Tibial artery (tissue), 4 donors: ENCODE measurements around the gene STYXL1.
A peak's percentile ranks its signal among the peaks of the same experiment; 100 is the strongest.

Experiments
- DNase-seq, 2 donors: peaks; one replicate each; pipeline ENCODE4 v3.0.0-alpha.2; 2019
- H3K27ac ChIP-seq, 2 donors: fragments of 200-600 bp; sonication (generic) in 1 of 2; 1 replicate in 1 of 2; 2 replicates in 1 of 2; pipeline ENCODE4 v1.5.1; 2018 to 2019; ENCODE audit warnings: mild to moderate bottlenecking in 1 of 2
- H3K27me3 ChIP-seq, 2 donors: fragments of 200-600 bp; sonication (generic) in 1 of 2; one replicate each; pipeline versions ENCODE4 v1.5.1 to v1.6.0; 2016 to 2019
- H3K36me3 ChIP-seq, 3 donors: fragments of 200-600 bp; sonication (generic) in 2 of 3; one replicate each; pipeline ENCODE4 v1.5.1; 2016 to 2019; ENCODE audit warnings: mild to moderate bottlenecking in 2 of 3
- H3K4me1 ChIP-seq, 4 donors: fragments of 200-600 bp; sonication (generic) in 2 of 4; 1 replicate in 3 of 4; 2 replicates in 1 of 4; pipeline ENCODE4 v1.5.1; 2016 to 2019
- H3K4me3 ChIP-seq, 2 donors: fragments of 200-600 bp; sonication (generic) in 1 of 2; 1 replicate in 1 of 2; 2 replicates in 1 of 2; pipeline ENCODE4 v1.5.1; 2018 to 2019; ENCODE audit warnings: mild to moderate bottlenecking in 2 of 2
- H3K9me3 ChIP-seq, 3 donors: fragments of 200-600 bp; sonication (generic) in 1 of 3; one replicate each; pipeline ENCODE4 v1.5.1; 2016 to 2019
- intact Hi-C: fragments of 100-400 bp; cut with DNase I; formaldehyde crosslinking; loops from one replicate; pipeline ENCODE4 v1.15.0; 2023; ENCODE audit warnings: low total_unique reads
- TF ChIP-seq, protein P1 (sequence below), 2 experiments: fragments of 200-600 bp in 1 of 2; fragments of 450-650 bp in 1 of 2; IDR thresholded peaks; one replicate each; pipeline ENCODE4 v1.5.1; 2017 to 2019; ENCODE audit warnings: antibody characterized with exemption in 2 of 2, mild to moderate bottlenecking in 1 of 2, moderate library complexity in 1 of 2

The STYXL1 gene

DNA sequence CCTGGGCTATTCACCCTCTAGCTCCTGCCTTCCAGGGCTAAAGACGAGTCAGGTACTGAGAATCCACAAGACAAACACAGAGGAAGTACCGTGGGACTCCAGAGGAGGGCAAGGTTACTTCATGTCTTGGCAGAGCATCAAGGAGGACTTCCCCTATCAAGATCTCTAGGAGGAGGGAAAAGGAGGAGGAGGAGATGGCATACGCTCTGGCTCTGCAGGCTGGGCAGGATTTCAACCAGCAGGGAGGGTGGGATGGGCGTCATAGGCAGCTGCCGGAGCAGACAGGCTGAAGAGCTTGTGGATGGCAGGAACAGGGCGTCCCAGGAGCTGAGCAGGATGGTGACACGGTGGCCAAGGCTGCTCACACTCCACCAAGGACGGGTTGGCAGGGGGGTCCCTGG lies 21.4 kb upstream of the STYXL1 start:
- TF ChIP-seq, protein P1, sequence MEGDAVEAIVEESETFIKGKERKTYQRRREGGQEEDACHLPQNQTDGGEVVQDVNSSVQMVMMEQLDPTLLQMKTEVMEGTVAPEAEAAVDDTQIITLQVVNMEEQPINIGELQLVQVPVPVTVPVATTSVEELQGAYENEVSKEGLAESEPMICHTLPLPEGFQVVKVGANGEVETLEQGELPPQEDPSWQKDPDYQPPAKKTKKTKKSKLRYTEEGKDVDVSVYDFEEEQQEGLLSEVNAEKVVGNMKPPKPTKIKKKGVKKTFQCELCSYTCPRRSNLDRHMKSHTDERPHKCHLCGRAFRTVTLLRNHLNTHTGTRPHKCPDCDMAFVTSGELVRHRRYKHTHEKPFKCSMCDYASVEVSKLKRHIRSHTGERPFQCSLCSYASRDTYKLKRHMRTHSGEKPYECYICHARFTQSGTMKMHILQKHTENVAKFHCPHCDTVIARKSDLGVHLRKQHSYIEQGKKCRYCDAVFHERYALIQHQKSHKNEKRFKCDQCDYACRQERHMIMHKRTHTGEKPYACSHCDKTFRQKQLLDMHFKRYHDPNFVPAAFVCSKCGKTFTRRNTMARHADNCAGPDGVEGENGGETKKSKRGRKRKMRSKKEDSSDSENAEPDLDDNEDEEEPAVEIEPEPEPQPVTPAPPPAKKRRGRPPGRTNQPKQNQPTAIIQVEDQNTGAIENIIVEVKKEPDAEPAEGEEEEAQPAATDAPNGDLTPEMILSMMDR (IDR thresholded peaks at IDR 0.05): no peak
- H3K36me3 ChIP-seq: peaks cover 29 to 38% (median 36%) of the 10 kb centered on the region in 3 donors
- intact Hi-C loops: no loop called here
- no peak overlapping the region for H3K4me3 ChIP-seq
- peaks cover 0 to 6% (median 5%) of the 10 kb centered on the region in 4 donors for H3K4me1 ChIP-seq
- no peak overlapping the region for H3K27ac ChIP-seq
- H3K27me3 ChIP-seq: no peaks in the 10 kb centered on the region
- H3K9me3 ChIP-seq: peaks cover 0 to under 1% (median 0%) of the 10 kb centered on the region in 3 donors
- peak; percentile 45 to 73 for DNase-seq

DNA sequence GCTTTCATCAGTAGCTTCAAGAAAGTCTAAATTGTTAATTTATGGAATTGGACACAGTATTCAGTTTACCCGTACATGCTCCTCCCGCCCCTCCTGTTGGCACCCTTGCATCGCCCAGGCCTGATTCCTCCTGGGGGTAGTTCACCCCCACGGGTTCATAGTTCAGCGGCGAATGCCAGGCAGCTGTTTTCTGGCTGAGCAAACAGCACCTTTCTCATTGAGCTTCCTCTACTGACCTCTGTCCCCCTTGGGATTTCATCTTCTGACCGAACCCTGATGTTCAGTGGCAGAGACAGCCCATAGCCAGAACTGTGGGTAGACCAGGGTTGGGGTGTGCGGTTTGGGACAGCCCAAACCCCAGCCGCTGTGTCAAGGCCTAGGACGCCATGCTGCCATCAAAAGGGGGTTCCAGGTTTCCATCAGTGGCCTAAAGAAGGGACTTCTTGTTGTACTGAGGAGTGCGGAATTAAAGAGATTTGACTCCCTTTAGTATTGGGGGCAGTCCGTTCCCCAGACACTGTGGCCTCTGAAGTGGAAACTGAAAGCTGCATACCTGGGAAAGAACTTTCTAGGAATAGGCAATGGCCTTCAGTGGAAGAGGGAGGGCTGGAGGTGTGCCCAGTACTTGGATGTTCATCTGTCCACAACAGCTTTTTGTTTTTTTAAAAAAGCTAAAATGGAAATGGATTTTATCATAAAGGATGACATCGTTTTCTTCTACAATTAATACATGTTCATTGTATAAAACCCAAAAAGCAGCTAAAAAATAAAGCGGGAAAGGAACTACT lies 19.1 kb upstream of the STYXL1 start:
- DNase-seq: no peak
- TF ChIP-seq, protein P1 (IDR thresholded peaks at IDR 0.05): no peak
- Histone ChIP-seq H3K4me1 (peaks cover 0 to 6% (median 5%) of the 10 kb centered on the region in 4 donors), H3K9me3 (no peaks in the 10 kb centered on the region), H3K27ac (no peak overlapping the region), H3K36me3 (peaks cover 52 to 61% (median 59%) of the 10 kb centered on the region in 3 donors), H3K27me3 (no peaks in the 10 kb centered on the region), H3K4me3 (no peak overlapping the region)
- intact Hi-C loops: no loop called here

DNA sequence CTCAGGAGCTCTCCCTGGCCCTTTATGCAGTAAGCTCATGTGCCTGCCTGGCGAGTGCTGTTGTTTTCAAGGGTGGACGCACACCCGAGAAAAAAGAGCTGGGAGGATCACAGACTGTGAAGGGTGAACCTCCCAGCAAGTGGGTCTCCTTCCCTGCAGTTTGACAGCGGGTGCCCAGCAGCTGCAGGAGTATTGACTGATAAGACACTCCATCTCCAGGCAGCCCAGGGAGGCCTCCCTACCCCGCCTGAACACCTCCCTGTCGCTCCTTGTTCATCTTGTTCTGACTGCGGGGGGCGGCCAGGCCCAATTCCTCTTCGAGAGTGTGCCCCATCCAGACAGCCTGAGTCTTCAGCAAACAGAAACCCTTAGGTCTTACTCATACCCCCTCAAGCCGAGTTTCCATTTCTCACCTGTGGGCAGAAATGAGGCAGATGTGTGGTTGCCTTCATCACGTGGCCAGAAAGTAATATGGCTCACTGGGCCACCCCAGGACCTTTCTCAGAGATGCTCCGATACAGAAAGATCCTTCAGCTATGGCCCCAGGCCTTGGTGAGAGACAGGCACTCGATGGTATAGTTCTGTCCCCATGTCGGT lies 17.3 kb upstream of the STYXL1 start:
- Histone ChIP-seq H3K36me3 (peaks cover 70 to 79% (median 77%) of the 10 kb centered on the region in 3 donors), H3K27me3 (no peaks in the 10 kb centered on the region), H3K9me3 (no peaks in the 10 kb centered on the region), H3K4me1 (peaks cover 0 to 6% (median 5%) of the 10 kb centered on the region in 4 donors), H3K27ac (no peak overlapping the region), H3K4me3 (no peak overlapping the region)
- TF ChIP-seq, protein P1 (IDR thresholded peaks at IDR 0.05): no peak
- no peak for DNase-seq
- intact Hi-C loops: no loop called here

DNA sequence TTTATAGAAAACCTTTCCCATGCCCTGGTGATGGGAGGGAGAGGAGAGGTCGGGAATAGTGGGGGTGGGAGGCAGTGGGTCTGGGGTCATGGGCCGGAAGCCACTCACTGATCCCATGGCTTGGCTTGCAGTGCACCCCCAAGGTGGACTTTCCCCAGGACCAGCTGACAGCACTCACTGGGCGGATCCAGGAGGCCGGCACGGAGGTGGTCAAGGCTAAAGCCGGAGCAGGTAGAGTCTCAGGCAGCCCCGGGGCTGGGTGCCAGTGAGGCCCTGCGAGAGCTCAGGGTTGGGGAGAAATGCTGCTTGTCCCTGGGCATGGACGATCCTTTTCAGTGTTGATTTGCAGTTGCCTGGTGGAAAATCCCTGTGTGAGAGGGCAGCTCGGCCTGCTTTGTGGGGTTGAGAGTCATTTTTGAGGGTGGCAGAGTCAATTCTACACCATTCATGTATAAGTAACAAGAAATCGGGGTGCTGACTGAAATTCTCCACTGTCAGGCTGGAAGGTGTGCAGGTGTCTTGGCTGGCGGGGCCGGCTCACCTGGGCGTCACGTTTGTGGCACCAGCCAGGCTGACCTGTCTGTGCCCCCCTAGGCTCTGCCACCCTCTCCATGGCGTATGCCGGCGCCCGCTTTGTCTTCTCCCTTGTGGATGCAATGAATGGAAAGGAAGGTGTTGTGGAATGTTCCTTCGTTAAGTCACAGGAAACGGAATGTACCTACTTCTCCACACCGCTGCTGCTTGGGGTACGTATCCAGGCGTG lies 16.6 kb upstream of the STYXL1 start:
- TF ChIP-seq, protein P1 (IDR thresholded peaks at IDR 0.05): no peak
- no peaks in the 10 kb centered on the region for H3K27me3 ChIP-seq
- peaks cover 0 to 3% (median 2%) of the 10 kb centered on the region in 4 donors for H3K4me1 ChIP-seq
- no peak overlapping the region for H3K4me3 ChIP-seq
- peaks cover 77 to 86% (median 84%) of the 10 kb centered on the region in 3 donors for H3K36me3 ChIP-seq
- no peak for DNase-seq
- intact Hi-C loops: no loop called here
- H3K9me3 ChIP-seq: no peaks in the 10 kb centered on the region
- no peak overlapping the region for H3K27ac ChIP-seq

DNA sequence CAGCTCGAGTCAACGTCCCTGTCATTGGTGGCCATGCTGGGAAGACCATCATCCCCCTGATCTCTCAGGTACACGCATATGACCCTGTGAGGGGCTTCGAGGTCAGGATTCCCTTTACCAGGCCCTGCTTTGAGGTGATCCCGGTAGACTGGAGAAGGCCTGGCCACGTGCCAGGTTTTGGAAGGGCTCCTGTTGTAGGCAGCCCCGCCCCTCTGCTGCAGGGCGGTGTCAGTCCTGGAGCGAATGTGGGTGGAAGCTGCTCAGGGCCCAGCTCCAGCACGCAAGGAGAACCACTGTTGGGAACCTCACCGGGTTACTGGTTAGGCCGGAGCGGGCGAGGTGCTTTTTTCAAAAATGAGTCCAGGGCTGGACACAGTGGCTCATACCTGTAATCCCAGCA lies 15.7 kb upstream of the STYXL1 start:
- H3K4me3 ChIP-seq: no peak overlapping the region
- no peaks in the 10 kb centered on the region for H3K27me3 ChIP-seq
- no peaks in the 10 kb centered on the region for H3K4me1 ChIP-seq
- no peaks in the 10 kb centered on the region for H3K9me3 ChIP-seq
- TF ChIP-seq, protein P1 (IDR thresholded peaks at IDR 0.05): no peak
- H3K27ac ChIP-seq: no peak overlapping the region
- intact Hi-C loops: no loop called here
- DNase-seq: no peak
- peaks cover 85 to 95% (median 93%) of the 10 kb centered on the region in 3 donors for H3K36me3 ChIP-seq
